AG04449 (cell line): ENCODE data around the gene LHFPL5.

ENCODE experiments used
- CTCF ChIA-PET: fragments of 350-600 bp; formaldehyde crosslinking; extraction: SDS; loops from one replicate; lab custom pipeline; 2021; ENCODE audit warnings: antibody characterized with exemption; lab: Yijun Ruan, JAX
- POLR2A ChIA-PET: fragments of 400-600, 350-600 bp; formaldehyde crosslinking; extraction: SDS; loops from one replicate; lab custom pipeline; 2020; ENCODE audit warnings: antibody characterized with exemption, inconsistent platforms; lab: Yijun Ruan, JAX
- DNase-seq: peaks from one replicate; pipeline ENCODE4 v3.0.0-alpha.2; 2010; ENCODE audit warnings: low read depth, low spot score
- H3K4me3 ChIP-seq: 2 replicates; pipeline ENCODE4 v1.5.1; 2011; ENCODE audit warnings: low read depth, mild to moderate bottlenecking, control low read depth, low read length
- TF ChIP-seq, protein P1 (sequence below): IDR thresholded peaks from one replicate; pipeline ENCODE4 v1.5.1; 2011; ENCODE audit warnings: mild to moderate bottlenecking, moderate library complexity, low read length, control low read depth, inconsistent platforms; ENCODE audit not compliant: insufficient read depth; ENCODE audit errors: missing control alignments

The LHFPL5 gene

DNA sequence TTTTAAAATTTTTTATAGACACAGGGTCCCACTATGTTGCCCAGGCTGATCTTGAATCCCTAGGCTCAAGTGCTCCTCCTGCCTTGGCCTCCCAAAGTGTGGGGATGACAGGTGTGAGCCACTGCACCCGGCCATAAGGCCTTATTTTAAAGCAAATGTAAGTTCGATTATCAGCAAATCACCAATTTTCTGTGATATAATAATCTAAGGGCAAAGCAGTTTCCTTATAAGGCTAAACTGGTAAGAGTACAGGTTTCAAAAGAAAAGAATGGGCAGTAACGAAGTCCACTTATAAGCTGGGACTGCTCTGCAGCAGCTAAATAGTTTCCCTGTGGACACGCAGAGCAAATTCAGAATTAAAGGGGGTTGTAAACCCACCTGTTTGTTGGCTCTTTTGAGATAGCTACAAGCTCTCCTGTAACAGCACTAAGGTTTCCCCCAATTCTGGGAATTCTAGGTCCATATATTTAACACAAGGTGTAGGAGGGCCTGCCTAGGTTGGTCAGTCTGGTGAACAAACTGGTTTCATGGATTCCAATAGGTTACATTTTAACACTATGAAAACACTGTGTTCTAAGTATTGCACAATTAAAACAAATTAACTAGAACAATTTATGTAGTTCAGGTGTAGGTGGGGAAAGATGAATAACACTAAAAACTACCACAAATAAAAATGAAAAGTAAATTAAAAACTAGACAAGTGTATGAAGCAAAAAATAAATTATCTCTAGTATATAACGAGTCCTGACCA is 26.3 kb downstream of the LHFPL5 start:
- TF ChIP-seq, protein P1, sequence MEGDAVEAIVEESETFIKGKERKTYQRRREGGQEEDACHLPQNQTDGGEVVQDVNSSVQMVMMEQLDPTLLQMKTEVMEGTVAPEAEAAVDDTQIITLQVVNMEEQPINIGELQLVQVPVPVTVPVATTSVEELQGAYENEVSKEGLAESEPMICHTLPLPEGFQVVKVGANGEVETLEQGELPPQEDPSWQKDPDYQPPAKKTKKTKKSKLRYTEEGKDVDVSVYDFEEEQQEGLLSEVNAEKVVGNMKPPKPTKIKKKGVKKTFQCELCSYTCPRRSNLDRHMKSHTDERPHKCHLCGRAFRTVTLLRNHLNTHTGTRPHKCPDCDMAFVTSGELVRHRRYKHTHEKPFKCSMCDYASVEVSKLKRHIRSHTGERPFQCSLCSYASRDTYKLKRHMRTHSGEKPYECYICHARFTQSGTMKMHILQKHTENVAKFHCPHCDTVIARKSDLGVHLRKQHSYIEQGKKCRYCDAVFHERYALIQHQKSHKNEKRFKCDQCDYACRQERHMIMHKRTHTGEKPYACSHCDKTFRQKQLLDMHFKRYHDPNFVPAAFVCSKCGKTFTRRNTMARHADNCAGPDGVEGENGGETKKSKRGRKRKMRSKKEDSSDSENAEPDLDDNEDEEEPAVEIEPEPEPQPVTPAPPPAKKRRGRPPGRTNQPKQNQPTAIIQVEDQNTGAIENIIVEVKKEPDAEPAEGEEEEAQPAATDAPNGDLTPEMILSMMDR = no peak
- no peak overlapping the region for H3K4me3 ChIP-seq
- ChIA-PET CTCF (no interaction called here), POLR2A (no interaction called here)
- DNase-seq = no peak

DNA sequence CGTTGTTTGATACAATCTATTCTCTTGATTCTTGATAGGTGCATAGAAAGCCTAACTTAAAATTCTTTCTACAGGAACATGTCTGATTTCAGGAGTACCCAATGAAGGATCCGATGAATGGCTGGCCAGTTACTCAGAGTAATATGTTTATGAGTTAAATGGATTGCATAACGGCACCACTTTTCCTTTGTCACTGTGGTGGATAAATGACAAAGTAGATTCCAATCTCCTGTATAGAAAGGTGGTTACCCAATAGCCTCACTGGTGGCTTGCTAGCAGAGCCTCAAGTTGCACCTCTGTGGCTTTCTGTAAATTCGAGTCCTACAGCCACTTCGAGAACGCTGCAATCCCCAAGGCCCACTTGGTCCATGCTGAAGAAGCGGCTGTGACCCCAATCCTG is 28.4 kb downstream of the LHFPL5 start:
- no peak for DNase-seq
- POLR2A ChIA-PET = no interaction called here
- H3K4me3 ChIP-seq = no peak overlapping the region
- TF ChIP-seq, protein P1 = no peak
- CTCF ChIA-PET = interaction anchor here (0.5 kb wide), 1 partner anchor 47 kb away, joined by 3 read pairs; no protein-coding TSS in a partner anchor

DNA sequence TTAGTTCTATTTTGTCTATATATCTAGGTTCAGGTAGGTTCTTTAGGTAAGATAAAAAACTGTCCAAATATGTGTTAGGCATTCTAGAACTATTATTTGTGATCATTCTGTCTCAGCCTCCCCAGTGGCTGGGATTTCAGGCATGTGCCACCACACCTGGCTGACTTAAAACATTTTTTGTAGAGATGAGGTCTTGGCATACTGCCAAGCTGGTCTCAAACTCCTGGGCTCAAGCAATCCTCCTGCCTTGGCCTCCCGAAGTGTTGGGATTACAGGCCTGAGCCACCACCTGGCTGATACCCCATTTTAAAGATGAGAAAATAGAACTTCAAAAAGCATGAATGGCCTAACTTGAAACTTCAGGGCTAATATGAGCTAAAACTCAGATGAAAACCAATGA is 33.9 kb downstream of the LHFPL5 start:
- ChIA-PET POLR2A (no interaction called here), CTCF (interaction anchor here (1.0 kb wide), 1 partner anchor 9 kb away, joined by 3 read pairs; no protein-coding TSS in a partner anchor)
- no peak for DNase-seq
- TF ChIP-seq, protein P1 = no peak
- H3K4me3 ChIP-seq = no peak overlapping the region

DNA sequence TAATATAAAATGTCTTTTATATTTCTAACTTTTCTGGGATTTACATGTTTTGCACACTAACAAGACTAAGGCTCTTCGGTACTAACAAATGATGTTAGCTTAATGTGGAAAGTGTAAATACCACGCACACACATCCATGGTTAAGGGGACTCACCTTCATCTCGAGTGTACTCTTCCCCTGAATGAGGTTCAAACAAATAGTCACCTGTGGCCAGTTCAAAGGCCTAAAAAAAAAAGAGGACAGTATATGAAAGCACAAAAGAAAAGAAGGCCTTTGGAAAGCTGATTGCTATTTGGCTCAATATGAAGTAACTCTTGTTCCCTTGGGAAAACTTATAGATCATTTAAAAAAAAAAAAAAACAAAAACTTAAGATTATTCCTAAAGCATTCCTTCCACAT is 37.2 kb downstream of the LHFPL5 start:
- DNase-seq = no peak
- TF ChIP-seq, protein P1 = no peak
- ChIA-PET POLR2A (no interaction called here), CTCF (no interaction called here)
- H3K4me3 ChIP-seq = no peak overlapping the region

DNA sequence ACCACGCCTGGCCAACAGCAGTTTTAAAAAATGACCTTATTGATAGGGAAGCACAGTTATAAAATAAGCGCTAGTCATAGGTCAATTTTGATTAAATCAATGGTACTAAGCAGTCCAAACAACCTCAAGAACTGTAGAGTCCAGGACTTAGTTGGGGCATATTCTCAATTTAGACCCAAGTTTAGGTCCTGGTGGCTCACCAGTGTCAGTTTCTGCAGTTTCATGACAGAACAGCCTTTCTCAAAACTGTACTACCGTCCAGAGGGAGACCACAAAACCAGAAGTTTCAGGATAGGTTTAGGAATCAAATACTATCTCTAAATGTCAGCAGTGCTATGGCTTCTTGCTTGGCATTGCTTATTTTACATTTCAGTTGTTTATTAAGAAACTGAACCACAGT is 39.1 kb downstream of the LHFPL5 start:
- ChIA-PET POLR2A (no interaction called here), CTCF (no interaction called here)
- DNase-seq = no peak
- H3K4me3 ChIP-seq = no peak overlapping the region
- TF ChIP-seq, protein P1 = no peak

DNA sequence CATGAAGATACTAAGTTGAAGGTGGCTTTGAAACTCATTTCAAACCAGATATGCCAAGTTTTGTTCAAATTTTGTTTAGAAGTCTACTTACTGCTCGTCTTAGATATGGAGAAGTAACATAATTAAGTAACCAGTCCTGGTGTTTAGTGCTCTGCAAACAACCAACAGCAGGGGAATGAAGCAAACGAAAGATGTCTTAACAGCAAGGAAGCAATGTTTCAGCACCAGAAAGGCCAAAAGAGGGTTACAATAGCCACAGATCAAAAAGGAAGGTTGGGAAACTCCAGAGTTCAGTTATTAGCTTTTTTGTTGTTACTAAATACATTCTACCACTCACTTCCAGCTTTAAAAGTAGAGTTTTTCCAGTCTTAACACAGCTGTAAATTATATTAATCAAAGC is 45.1 kb downstream of the LHFPL5 start:
- H3K4me3 ChIP-seq = no peak overlapping the region
- POLR2A ChIA-PET = no interaction called here
- TF ChIP-seq, protein P1 = no peak
- DNase-seq = no peak
- CTCF ChIA-PET = no interaction called here
